GM12873 (cell line): ENCODE results near the gene CDC42SE2.

ENCODE experiments used
- CTCF ChIP-seq: IDR thresholded peaks from 2 replicates; pipeline ENCODE4 v1.5.1; 2012; ENCODE audit warnings: low read depth, mild to moderate bottlenecking, moderate library complexity, low read length, control low read depth; ENCODE audit not compliant: insufficient read depth; ENCODE audit errors: missing control alignments

Gene CDC42SE2

GRCh38 chr5:131426011-131426410, 162.2 kb downstream of the CDC42SE2 start:
- no peak for TF ChIP-seq CTCF

GRCh38 chr5:131430794-131431193, 166.9 kb downstream of the CDC42SE2 start:
- no peak for TF ChIP-seq CTCF

GRCh38 chr5:131431794-131432193, 167.9 kb downstream of the CDC42SE2 start:
- no peak for TF ChIP-seq CTCF

- no peak for TF ChIP-seq CTCF
Measured at GRCh38 chr5:131433109-131433508, 169.3 kb downstream of the CDC42SE2 start.

GRCh38 chr5:131436081-131436480, 172.2 kb downstream of the CDC42SE2 start:
- TF ChIP-seq CTCF: no peak

GRCh38 chr5:131441184-131441583, 177.3 kb downstream of the CDC42SE2 start:
- no peak for TF ChIP-seq CTCF
